Measurements from ENCODE around the gene ADORA1. TPM values are rescaled to one million over a fixed set of nuclear protein-coding genes. Genes with fewer than 3 reads are reported as not detected.

ADORA1 gene
- total and polyA plus RNA-seq, 4 donors, result 0.33 to 1.1 (median 0.37) TPM

DNA sequence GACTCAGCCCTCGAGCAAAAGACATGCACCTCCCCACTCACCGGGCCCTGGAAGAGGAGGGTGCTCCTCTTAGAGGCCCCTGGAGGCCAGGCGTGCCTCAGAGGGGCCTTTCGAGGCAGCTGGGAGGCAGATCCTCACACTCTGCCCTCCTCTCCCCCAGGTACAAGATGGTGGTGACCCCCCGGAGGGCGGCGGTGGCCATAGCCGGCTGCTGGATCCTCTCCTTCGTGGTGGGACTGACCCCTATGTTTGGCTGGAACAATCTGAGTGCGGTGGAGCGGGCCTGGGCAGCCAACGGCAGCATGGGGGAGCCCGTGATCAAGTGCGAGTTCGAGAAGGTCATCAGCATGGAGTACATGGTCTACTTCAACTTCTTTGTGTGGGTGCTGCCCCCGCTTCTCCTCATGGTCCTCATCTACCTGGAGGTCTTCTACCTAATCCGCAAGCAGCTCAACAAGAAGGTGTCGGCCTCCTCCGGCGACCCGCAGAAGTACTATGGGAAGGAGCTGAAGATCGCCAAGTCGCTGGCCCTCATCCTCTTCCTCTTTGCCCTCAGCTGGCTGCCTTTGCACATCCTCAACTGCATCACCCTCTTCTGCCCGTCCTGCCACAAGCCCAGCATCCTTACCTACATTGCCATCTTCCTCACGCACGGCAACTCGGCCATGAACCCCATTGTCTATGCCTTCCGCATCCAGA, 37.7 kb downstream of the ADORA1 start:
- DNase-seq (ENCODE audit: low spot score), result no peak
- no peaks in the 10 kb centered on the region for H3K9me3 ChIP-seq (ENCODE audit: control insufficient read depth in 4 of 4, low read length in 3 of 4)
- H3K27me3 ChIP-seq (ENCODE audit: control insufficient read depth in 4 of 4, insufficient read depth in 4 of 4, low read length in 3 of 4), result peaks cover 0 to 2% (median 0%) of the 10 kb centered on the region in 4 donors
- no peaks in the 10 kb centered on the region for H3K4me1 ChIP-seq (ENCODE audit: control insufficient read depth in 4 of 4, insufficient read depth in 4 of 4, low read length in 3 of 4)
- H3K36me3 ChIP-seq (ENCODE audit: control insufficient read depth in 4 of 4, insufficient read depth in 3 of 4, low read depth in 1 of 4, low read length in 3 of 4), result no peaks in the 10 kb centered on the region
- 91% methylated on average over 28 of the region's 28 CpGs for WGBS
- H3K9ac ChIP-seq (ENCODE audit: low read depth in 1 of 2, low read length in 2 of 2), result no peak overlapping the region
- H3K4me3 ChIP-seq (ENCODE audit: low read depth in 1 of 3, low read length in 3 of 3), result no peak overlapping the region
- TF ChIP-seq HNF4G (IDR thresholded peaks at IDR 0.05), result no peak
- no peak overlapping the region for H3K27ac ChIP-seq (ENCODE audit: low read depth in 1 of 2, low read length in 2 of 2)

GRCh38 chr1:203165800-203166161, 38.3 kb downstream of the ADORA1 start:
- no peak for DNase-seq (ENCODE audit: low spot score)
- Histone ChIP-seq H3K4me1 (ENCODE audit: control insufficient read depth in 4 of 4, insufficient read depth in 4 of 4, low read length in 3 of 4) (no peaks in the 10 kb centered on the region), H3K27ac (ENCODE audit: low read depth in 1 of 2, low read length in 2 of 2) (no peak overlapping the region), H3K9ac (ENCODE audit: low read depth in 1 of 2, low read length in 2 of 2) (no peak overlapping the region), H3K36me3 (ENCODE audit: control insufficient read depth in 4 of 4, insufficient read depth in 3 of 4, low read depth in 1 of 4, low read length in 3 of 4) (no peaks in the 10 kb centered on the region), H3K4me3 (ENCODE audit: low read depth in 1 of 3, low read length in 3 of 3) (no peak overlapping the region), H3K9me3 (ENCODE audit: control insufficient read depth in 4 of 4, low read length in 3 of 4) (no peaks in the 10 kb centered on the region), H3K27me3 (ENCODE audit: control insufficient read depth in 4 of 4, insufficient read depth in 4 of 4, low read length in 3 of 4) (peaks cover 0 to 2% (median 0%) of the 10 kb centered on the region in 4 donors)
- TF ChIP-seq, protein P1, sequence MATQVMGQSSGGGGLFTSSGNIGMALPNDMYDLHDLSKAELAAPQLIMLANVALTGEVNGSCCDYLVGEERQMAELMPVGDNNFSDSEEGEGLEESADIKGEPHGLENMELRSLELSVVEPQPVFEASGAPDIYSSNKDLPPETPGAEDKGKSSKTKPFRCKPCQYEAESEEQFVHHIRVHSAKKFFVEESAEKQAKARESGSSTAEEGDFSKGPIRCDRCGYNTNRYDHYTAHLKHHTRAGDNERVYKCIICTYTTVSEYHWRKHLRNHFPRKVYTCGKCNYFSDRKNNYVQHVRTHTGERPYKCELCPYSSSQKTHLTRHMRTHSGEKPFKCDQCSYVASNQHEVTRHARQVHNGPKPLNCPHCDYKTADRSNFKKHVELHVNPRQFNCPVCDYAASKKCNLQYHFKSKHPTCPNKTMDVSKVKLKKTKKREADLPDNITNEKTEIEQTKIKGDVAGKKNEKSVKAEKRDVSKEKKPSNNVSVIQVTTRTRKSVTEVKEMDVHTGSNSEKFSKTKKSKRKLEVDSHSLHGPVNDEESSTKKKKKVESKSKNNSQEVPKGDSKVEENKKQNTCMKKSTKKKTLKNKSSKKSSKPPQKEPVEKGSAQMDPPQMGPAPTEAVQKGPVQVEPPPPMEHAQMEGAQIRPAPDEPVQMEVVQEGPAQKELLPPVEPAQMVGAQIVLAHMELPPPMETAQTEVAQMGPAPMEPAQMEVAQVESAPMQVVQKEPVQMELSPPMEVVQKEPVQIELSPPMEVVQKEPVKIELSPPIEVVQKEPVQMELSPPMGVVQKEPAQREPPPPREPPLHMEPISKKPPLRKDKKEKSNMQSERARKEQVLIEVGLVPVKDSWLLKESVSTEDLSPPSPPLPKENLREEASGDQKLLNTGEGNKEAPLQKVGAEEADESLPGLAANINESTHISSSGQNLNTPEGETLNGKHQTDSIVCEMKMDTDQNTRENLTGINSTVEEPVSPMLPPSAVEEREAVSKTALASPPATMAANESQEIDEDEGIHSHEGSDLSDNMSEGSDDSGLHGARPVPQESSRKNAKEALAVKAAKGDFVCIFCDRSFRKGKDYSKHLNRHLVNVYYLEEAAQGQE (IDR thresholded peaks at IDR 0.05), result no peak
- TF ChIP-seq HNF4G (IDR thresholded peaks at IDR 0.05) (no peak), RXRA (IDR thresholded peaks at IDR 0.05) (no peak), YY1 (IDR thresholded peaks at IDR 0.05) (no peak), FOXA1 (IDR thresholded peaks at IDR 0.05) (no peak), RAD21 (IDR thresholded peaks at IDR 0.05) (no peak), SP1 (IDR thresholded peaks at IDR 0.05) (no peak), NR2F2 (IDR thresholded peaks at IDR 0.05) (no peak), FOXA2 (IDR thresholded peaks at IDR 0.05) (no peak), JUND (IDR thresholded peaks at IDR 0.05) (no peak), EGR1 (IDR thresholded peaks at IDR 0.05; ENCODE audit: low read depth in 2 of 2) (no peak), HNF4A (conservative IDR thresholded peaks at IDR 0.05) (no peak), GABPA (IDR thresholded peaks at IDR 0.05 in 1 of 2, conservative IDR thresholded peaks at IDR 0.05 in 1 of 2) (no peak), TAF1 (conservative IDR thresholded peaks at IDR 0.05) (no peak)
- TF ChIP-seq, protein P2, sequence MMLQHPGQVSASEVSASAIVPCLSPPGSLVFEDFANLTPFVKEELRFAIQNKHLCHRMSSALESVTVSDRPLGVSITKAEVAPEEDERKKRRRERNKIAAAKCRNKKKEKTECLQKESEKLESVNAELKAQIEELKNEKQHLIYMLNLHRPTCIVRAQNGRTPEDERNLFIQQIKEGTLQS (IDR thresholded peaks at IDR 0.05), result no peak
- TF ChIP-seq, protein P3, sequence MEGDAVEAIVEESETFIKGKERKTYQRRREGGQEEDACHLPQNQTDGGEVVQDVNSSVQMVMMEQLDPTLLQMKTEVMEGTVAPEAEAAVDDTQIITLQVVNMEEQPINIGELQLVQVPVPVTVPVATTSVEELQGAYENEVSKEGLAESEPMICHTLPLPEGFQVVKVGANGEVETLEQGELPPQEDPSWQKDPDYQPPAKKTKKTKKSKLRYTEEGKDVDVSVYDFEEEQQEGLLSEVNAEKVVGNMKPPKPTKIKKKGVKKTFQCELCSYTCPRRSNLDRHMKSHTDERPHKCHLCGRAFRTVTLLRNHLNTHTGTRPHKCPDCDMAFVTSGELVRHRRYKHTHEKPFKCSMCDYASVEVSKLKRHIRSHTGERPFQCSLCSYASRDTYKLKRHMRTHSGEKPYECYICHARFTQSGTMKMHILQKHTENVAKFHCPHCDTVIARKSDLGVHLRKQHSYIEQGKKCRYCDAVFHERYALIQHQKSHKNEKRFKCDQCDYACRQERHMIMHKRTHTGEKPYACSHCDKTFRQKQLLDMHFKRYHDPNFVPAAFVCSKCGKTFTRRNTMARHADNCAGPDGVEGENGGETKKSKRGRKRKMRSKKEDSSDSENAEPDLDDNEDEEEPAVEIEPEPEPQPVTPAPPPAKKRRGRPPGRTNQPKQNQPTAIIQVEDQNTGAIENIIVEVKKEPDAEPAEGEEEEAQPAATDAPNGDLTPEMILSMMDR (IDR thresholded peaks at IDR 0.05; ENCODE audit: low read depth, low read length, missing input control), result no peak
- TF ChIP-seq, protein P4, sequence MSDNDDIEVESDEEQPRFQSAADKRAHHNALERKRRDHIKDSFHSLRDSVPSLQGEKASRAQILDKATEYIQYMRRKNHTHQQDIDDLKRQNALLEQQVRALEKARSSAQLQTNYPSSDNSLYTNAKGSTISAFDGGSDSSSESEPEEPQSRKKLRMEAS (IDR thresholded peaks at IDR 0.05), result no peak
- TF ChIP-seq, protein P5, sequence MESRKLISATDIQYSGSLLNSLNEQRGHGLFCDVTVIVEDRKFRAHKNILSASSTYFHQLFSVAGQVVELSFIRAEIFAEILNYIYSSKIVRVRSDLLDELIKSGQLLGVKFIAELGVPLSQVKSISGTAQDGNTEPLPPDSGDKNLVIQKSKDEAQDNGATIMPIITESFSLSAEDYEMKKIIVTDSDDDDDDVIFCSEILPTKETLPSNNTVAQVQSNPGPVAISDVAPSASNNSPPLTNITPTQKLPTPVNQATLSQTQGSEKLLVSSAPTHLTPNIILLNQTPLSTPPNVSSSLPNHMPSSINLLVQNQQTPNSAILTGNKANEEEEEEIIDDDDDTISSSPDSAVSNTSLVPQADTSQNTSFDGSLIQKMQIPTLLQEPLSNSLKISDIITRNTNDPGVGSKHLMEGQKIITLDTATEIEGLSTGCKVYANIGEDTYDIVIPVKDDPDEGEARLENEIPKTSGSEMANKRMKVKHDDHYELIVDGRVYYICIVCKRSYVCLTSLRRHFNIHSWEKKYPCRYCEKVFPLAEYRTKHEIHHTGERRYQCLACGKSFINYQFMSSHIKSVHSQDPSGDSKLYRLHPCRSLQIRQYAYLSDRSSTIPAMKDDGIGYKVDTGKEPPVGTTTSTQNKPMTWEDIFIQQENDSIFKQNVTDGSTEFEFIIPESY (IDR thresholded peaks at IDR 0.05), result no peak
- WGBS, result 95% methylated on average over 8 of the region's 8 CpGs
